Measurements from ENCODE around the gene FMN2.

FMN2 gene

GRCh38 chr1:240511789-240512188, 420.1 kb downstream of the FMN2 start:
- no peak overlapping the region for H3K4me3 ChIP-seq (ENCODE audit: low read depth, low read length)
- H2AFZ ChIP-seq: no peak overlapping the region
- H3K9me3 ChIP-seq (ENCODE audit: control insufficient read depth, low read length): no peaks in the 10 kb centered on the region

GRCh38 chr1:240515505-240515904, 423.8 kb downstream of the FMN2 start:
- no peak overlapping the region for H3K4me3 ChIP-seq (ENCODE audit: low read depth, low read length)
- H3K9me3 ChIP-seq (ENCODE audit: control insufficient read depth, low read length): no peaks in the 10 kb centered on the region
- H3K36me3 ChIP-seq (ENCODE audit: control insufficient read depth, insufficient read depth, low read length): no peaks in the 10 kb centered on the region
- no peak overlapping the region for H3K27ac ChIP-seq
- no peak overlapping the region for H3K9ac ChIP-seq
- TF ChIP-seq CTCF (IDR thresholded peaks at IDR 0.05): no peak
- H3K27me3 ChIP-seq (ENCODE audit: control insufficient read depth, insufficient read depth, low read length): no peaks in the 10 kb centered on the region
- H2AFZ ChIP-seq: no peak overlapping the region
- no peaks in the 10 kb centered on the region for H3K4me1 ChIP-seq
- peaks cover 2% of the 10 kb centered on the region for H3K79me2 ChIP-seq
- H3K4me2 ChIP-seq (ENCODE audit: low read length): no peak overlapping the region

More at GRCh38 chr1:240511789-240512188, 420.1 kb downstream of the FMN2 start:
- no peak overlapping the region for H3K9ac ChIP-seq
- no peaks in the 10 kb centered on the region for H3K79me2 ChIP-seq
- no peaks in the 10 kb centered on the region for H3K27me3 ChIP-seq (ENCODE audit: control insufficient read depth, insufficient read depth, low read length)
- TF ChIP-seq CTCF (IDR thresholded peaks at IDR 0.05): no peak
- H3K4me2 ChIP-seq (ENCODE audit: low read length): no peak overlapping the region
- no peak overlapping the region for H3K27ac ChIP-seq
- H3K4me1 ChIP-seq: no peaks in the 10 kb centered on the region
- no peaks in the 10 kb centered on the region for H3K36me3 ChIP-seq (ENCODE audit: control insufficient read depth, insufficient read depth, low read length)

GRCh38 chr1:240516069-240516468, 424.4 kb downstream of the FMN2 start:
- H3K4me2 ChIP-seq (ENCODE audit: low read length): no peak overlapping the region
- TF ChIP-seq CTCF (IDR thresholded peaks at IDR 0.05): no peak

GRCh38 chr1:240517891-240518290, 426.2 kb downstream of the FMN2 start:
- no peaks in the 10 kb centered on the region for H3K27me3 ChIP-seq (ENCODE audit: control insufficient read depth, insufficient read depth, low read length)
- H3K4me2 ChIP-seq (ENCODE audit: low read length): no peak overlapping the region
- TF ChIP-seq CTCF (IDR thresholded peaks at IDR 0.05): no peak
- H3K9ac ChIP-seq: no peak overlapping the region
- H3K36me3 ChIP-seq (ENCODE audit: control insufficient read depth, insufficient read depth, low read length): no peaks in the 10 kb centered on the region
- no peaks in the 10 kb centered on the region for H3K4me1 ChIP-seq
- no peak overlapping the region for H2AFZ ChIP-seq
- H3K4me3 ChIP-seq (ENCODE audit: low read depth, low read length): no peak overlapping the region
- H3K27ac ChIP-seq: no peak overlapping the region
- H3K79me2 ChIP-seq: peaks cover 2% of the 10 kb centered on the region
- H3K9me3 ChIP-seq (ENCODE audit: control insufficient read depth, low read length): no peaks in the 10 kb centered on the region

More at GRCh38 chr1:240516069-240516468, 424.4 kb downstream of the FMN2 start:
- no peaks in the 10 kb centered on the region for H3K4me1 ChIP-seq
- no peaks in the 10 kb centered on the region for H3K36me3 ChIP-seq (ENCODE audit: control insufficient read depth, insufficient read depth, low read length)
- H3K9me3 ChIP-seq (ENCODE audit: control insufficient read depth, low read length): no peaks in the 10 kb centered on the region
- no peak overlapping the region for H2AFZ ChIP-seq
- no peaks in the 10 kb centered on the region for H3K27me3 ChIP-seq (ENCODE audit: control insufficient read depth, insufficient read depth, low read length)
- no peak overlapping the region for H3K27ac ChIP-seq
- peaks cover 2% of the 10 kb centered on the region for H3K79me2 ChIP-seq
- H3K9ac ChIP-seq: no peak overlapping the region
- no peak overlapping the region for H3K4me3 ChIP-seq (ENCODE audit: low read depth, low read length)

- no peak overlapping the region for H3K27ac ChIP-seq
- no peak overlapping the region for H3K4me3 ChIP-seq (ENCODE audit: low read depth, low read length)
Measured at GRCh38 chr1:240522122-240522822, 430.6 kb downstream of the FMN2 start.

More at GRCh38 chr1:240522122-240522822, 430.6 kb downstream of the FMN2 start:
- no peak overlapping the region for H2AFZ ChIP-seq
- H3K4me2 ChIP-seq (ENCODE audit: low read length): no peak overlapping the region
- H3K9ac ChIP-seq: no peak overlapping the region
- H3K79me2 ChIP-seq: peaks cover 2% of the 10 kb centered on the region
- H3K27me3 ChIP-seq (ENCODE audit: control insufficient read depth, insufficient read depth, low read length): no peaks in the 10 kb centered on the region
- no peaks in the 10 kb centered on the region for H3K9me3 ChIP-seq (ENCODE audit: control insufficient read depth, low read length)
- no peak for TF ChIP-seq CTCF (IDR thresholded peaks at IDR 0.05)
- H3K36me3 ChIP-seq (ENCODE audit: control insufficient read depth, insufficient read depth, low read length): no peaks in the 10 kb centered on the region
- H3K4me1 ChIP-seq: peaks cover 8% of the 10 kb centered on the region
